T-helper 2 cell treated with Interferon-gamma antibody and Interleukin-4, amounts not matched to agents 5 μg/mL and 100 μg/mL, for 36 hours (primary cell): Measurements from ENCODE around the gene PCED1B.

Experiments used
- DNase-seq: peaks from one replicate; pipeline ENCODE4 v3.0.0; 2021; ENCODE audit warnings: low spot score
- H3K27ac Mint-ChIP-seq: one replicate; pipeline ENCODE4 v1.8.0; 2021; ENCODE audit warnings: mild to moderate bottlenecking, mixed read lengths
- H3K27me3 Mint-ChIP-seq: one replicate; pipeline ENCODE4 v1.8.0; 2021; ENCODE audit warnings: low read depth, mixed read lengths
- H3K36me3 Mint-ChIP-seq: one replicate; pipeline ENCODE4 v1.8.0; 2021; ENCODE audit warnings: low read depth, mixed read lengths
- H3K4me1 Mint-ChIP-seq: one replicate; pipeline ENCODE4 v1.8.0; 2021; ENCODE audit warnings: low read depth, mixed read lengths
- H3K4me3 Mint-ChIP-seq: one replicate; pipeline ENCODE4 v1.8.0; 2022; ENCODE audit warnings: mild to moderate bottlenecking, moderate library complexity, mixed read lengths
- H3K9me3 Mint-ChIP-seq: one replicate; pipeline ENCODE4 v1.8.0; 2021; ENCODE audit warnings: mixed read lengths

The PCED1B gene

GRCh38 chr12:47280543-47281300 lies 201.3 kb downstream of the PCED1B start:
- no peak overlapping the region for H3K4me3 Mint-ChIP-seq
- no peak for DNase-seq
- H3K36me3 Mint-ChIP-seq, result peaks cover 4% of the 10 kb centered on the region
- no peaks in the 10 kb centered on the region for H3K9me3 Mint-ChIP-seq
- H3K4me1 Mint-ChIP-seq, result peaks cover 47% of the 10 kb centered on the region
- H3K27me3 Mint-ChIP-seq, result no peaks in the 10 kb centered on the region
- H3K27ac Mint-ChIP-seq, result peak overlapping the region; percentile 33

GRCh38 chr12:47281667-47282171 lies 202.3 kb downstream of the PCED1B start:
- peaks cover 4% of the 10 kb centered on the region for H3K36me3 Mint-ChIP-seq
- H3K4me3 Mint-ChIP-seq, result no peak overlapping the region
- peak; percentile 58 for DNase-seq
- H3K4me1 Mint-ChIP-seq, result peaks cover 41% of the 10 kb centered on the region
- peak overlapping the region; percentile 60 for H3K27ac Mint-ChIP-seq
- H3K27me3 Mint-ChIP-seq, result no peaks in the 10 kb centered on the region
- no peaks in the 10 kb centered on the region for H3K9me3 Mint-ChIP-seq

- peaks cover 2% of the 10 kb centered on the region for H3K36me3 Mint-ChIP-seq
- peak overlapping the region; percentile 14 for H3K4me3 Mint-ChIP-seq
- H3K9me3 Mint-ChIP-seq, result no peaks in the 10 kb centered on the region
- no peak overlapping the region for H3K27ac Mint-ChIP-seq
- no peak for DNase-seq
- H3K27me3 Mint-ChIP-seq, result no peaks in the 10 kb centered on the region
- peaks cover 37% of the 10 kb centered on the region for H3K4me1 Mint-ChIP-seq
Measured at GRCh38 chr12:47282206-47282605, 202.8 kb downstream of the PCED1B start.
